Thyroid gland (tissue), 4 donors: ENCODE measurements around the gene POU2F2.

ENCODE experiments used
- CTCF ChIP-seq, 6 experiments: fragments of 200-600 bp in 3 of 6; fragments of 450-650 bp in 3 of 6; sonication (generic) in 3 of 6; IDR thresholded peaks; one replicate each; pipeline ENCODE4 v1.5.1; 2016 to 2019; ENCODE audit warnings: antibody characterized with exemption in 6 of 6, mild to moderate bottlenecking in 2 of 6, inconsistent platforms in 1 of 6, moderate library complexity in 1 of 6
- POLR2A ChIP-seq, 2 donors: fragments of 450-650 bp; IDR thresholded peaks; one replicate each; pipeline ENCODE4 v1.6.1; 2017; ENCODE audit warnings: antibody characterized with exemption in 2 of 2, mild to moderate bottlenecking in 2 of 2, moderate library complexity in 1 of 2

DNA sequence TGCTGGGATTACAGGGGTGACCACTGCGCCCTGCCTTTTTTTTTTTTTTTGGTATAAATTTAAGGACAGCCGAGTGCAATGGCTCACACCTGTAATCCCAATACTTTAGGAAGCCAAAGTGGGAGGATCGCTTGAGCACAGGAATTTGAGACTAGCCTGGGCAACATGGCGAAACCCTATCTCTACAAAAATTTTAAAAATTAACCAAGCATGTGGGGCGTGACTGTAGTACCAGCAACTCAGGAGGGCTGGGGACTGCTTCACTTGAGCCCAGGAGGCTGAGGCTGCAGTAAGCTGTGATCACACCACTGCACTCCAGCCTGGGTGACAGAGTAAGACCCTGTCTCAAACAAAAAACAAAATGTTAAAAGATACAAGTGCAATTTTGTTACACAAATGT, 34.8 kb downstream of the POU2F2 start:
- TF ChIP-seq POLR2A (IDR thresholded peaks at IDR 0.05) (no peak), CTCF (IDR thresholded peaks at IDR 0.05) (no peak)
